Astrocyte of the spinal cord (primary cell): Measurements from ENCODE around the gene CUL1.

Experiments used
- DNase-seq: peaks from one replicate; pipeline ENCODE4 v3.0.0; 2011; ENCODE audit warnings: low read depth, low spot score
- H3K4me3 ChIP-seq: 2 replicates; pipeline ENCODE4 v1.5.1; 2011; ENCODE audit warnings: low read depth, mild to moderate bottlenecking, low read length, moderate library complexity
- in situ Hi-C: cut with HindIII; loops from 2 replicates; pipeline ENCODE4 v1.10.0; 2017; ENCODE audit warnings: low sequenced_read_pairs
- TF ChIP-seq, protein P1 (sequence below): IDR thresholded peaks from 2 replicates; pipeline ENCODE4 v1.5.1; 2012; ENCODE audit warnings: low read depth, mild to moderate bottlenecking, low read length, inconsistent platforms

CUL1 gene

DNA sequence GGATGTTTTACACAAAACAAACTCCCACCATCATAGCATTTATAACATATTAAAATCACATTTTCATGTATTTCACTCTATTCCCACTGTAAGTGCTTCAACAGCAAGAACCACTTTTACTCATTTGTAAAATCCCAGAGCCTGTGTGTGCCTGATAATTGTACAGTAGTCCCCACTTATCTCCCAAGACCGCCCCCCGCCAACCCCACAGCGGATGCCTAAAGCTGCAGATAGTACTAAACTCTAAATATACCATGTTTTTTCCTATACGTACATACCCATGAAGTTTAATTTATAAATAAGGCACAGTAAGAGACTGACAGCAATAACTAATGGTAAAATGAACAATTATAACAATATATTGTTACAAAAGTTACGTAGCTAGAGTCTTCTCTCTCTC is 151.9 kb downstream of the CUL1 start:
- no peak for DNase-seq
- TF ChIP-seq, protein P1, sequence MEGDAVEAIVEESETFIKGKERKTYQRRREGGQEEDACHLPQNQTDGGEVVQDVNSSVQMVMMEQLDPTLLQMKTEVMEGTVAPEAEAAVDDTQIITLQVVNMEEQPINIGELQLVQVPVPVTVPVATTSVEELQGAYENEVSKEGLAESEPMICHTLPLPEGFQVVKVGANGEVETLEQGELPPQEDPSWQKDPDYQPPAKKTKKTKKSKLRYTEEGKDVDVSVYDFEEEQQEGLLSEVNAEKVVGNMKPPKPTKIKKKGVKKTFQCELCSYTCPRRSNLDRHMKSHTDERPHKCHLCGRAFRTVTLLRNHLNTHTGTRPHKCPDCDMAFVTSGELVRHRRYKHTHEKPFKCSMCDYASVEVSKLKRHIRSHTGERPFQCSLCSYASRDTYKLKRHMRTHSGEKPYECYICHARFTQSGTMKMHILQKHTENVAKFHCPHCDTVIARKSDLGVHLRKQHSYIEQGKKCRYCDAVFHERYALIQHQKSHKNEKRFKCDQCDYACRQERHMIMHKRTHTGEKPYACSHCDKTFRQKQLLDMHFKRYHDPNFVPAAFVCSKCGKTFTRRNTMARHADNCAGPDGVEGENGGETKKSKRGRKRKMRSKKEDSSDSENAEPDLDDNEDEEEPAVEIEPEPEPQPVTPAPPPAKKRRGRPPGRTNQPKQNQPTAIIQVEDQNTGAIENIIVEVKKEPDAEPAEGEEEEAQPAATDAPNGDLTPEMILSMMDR = no peak
- H3K4me3 ChIP-seq = no peak overlapping the region
- in situ Hi-C loops = no loop called here
